Measurements from ENCODE around the gene FNBP1L.

The FNBP1L gene

GRCh38 chr1:93447481-93448291, at the start of gene FNBP1L:
Gene FNBP1L (plus strand): TSS chr1:93448118. CDS start chr1:93448282, 164 bp downstream.
- no peak for DNase-seq (ENCODE audit: low read depth)

- no peak for DNase-seq (ENCODE audit: low read depth)
These were observed 48.1 kb upstream of the FNBP1L start for GRCh38 chr1:93399781-93400180.

GRCh38 chr1:93408203-93408602, 39.7 kb upstream of the FNBP1L start:
- DNase-seq (ENCODE audit: low read depth) = no peak

GRCh38 chr1:93411000-93411399, 36.9 kb upstream of the FNBP1L start:
- no peak for DNase-seq (ENCODE audit: low read depth)

GRCh38 chr1:93414749-93415148, 33.2 kb upstream of the FNBP1L start:
- DNase-seq (ENCODE audit: low read depth) = no peak

GRCh38 chr1:93415296-93415695, 32.6 kb upstream of the FNBP1L start:
- DNase-seq (ENCODE audit: low read depth) = no peak

GRCh38 chr1:93416183-93416582, 31.7 kb upstream of the FNBP1L start:
- DNase-seq (ENCODE audit: low read depth) = no peak

GRCh38 chr1:93419344-93419743, 28.6 kb upstream of the FNBP1L start:
- DNase-seq (ENCODE audit: low read depth) = no peak

- no peak for DNase-seq (ENCODE audit: low read depth)
These were observed 27.5 kb upstream of the FNBP1L start for GRCh38 chr1:93420400-93420799.

GRCh38 chr1:93426181-93426580, 21.7 kb upstream of the FNBP1L start:
- DNase-seq (ENCODE audit: low read depth) = no peak

- DNase-seq (ENCODE audit: low read depth) = no peak
These were observed 20.3 kb upstream of the FNBP1L start for GRCh38 chr1:93427656-93428055.

GRCh38 chr1:93433407-93433961, 14.4 kb upstream of the FNBP1L start:
- DNase-seq (ENCODE audit: low read depth) = no peak

GRCh38 chr1:93434088-93434487, 13.8 kb upstream of the FNBP1L start:
- DNase-seq (ENCODE audit: low read depth) = no peak

GRCh38 chr1:93434987-93435386, 12.9 kb upstream of the FNBP1L start:
- DNase-seq (ENCODE audit: low read depth) = no peak

- no peak for DNase-seq (ENCODE audit: low read depth)
These were observed 12.5 kb upstream of the FNBP1L start for GRCh38 chr1:93435443-93435842.

GRCh38 chr1:93436496-93436895, 11.4 kb upstream of the FNBP1L start:
- no peak for DNase-seq (ENCODE audit: low read depth)

GRCh38 chr1:93437976-93438605, 9.8 kb upstream of the FNBP1L start:
- no peak for DNase-seq (ENCODE audit: low read depth)

- no peak for DNase-seq (ENCODE audit: low read depth)
These were observed 9.2 kb upstream of the FNBP1L start for GRCh38 chr1:93438716-93439115.

- no peak for DNase-seq (ENCODE audit: low read depth)
These were observed 7.6 kb upstream of the FNBP1L start for GRCh38 chr1:93440272-93440671.

GRCh38 chr1:93440706-93441105, 7.2 kb upstream of the FNBP1L start:
- DNase-seq (ENCODE audit: low read depth) = no peak

GRCh38 chr1:93441589-93441988, 6.3 kb upstream of the FNBP1L start:
- no peak for DNase-seq (ENCODE audit: low read depth)

GRCh38 chr1:93442008-93442666, 5.8 kb upstream of the FNBP1L start:
- DNase-seq (ENCODE audit: low read depth) = no peak

- no peak for DNase-seq (ENCODE audit: low read depth)
These were observed 5.2 kb upstream of the FNBP1L start for GRCh38 chr1:93442741-93443140.
